Activated CD4-positive, alpha-beta memory T cell treated with anti-CD3 and anti-CD28 coated beads for 36 hours (primary cell): ENCODE results near the gene ZNRF3. TPM values are rescaled to one million over a fixed set of nuclear protein-coding genes. Genes with fewer than 3 reads are reported as not detected.

Experiments
- CTCF ChIA-PET: fragments of 350-600 bp; sonication (Branson Sonifier 250); formaldehyde crosslinking; loops from one replicate; lab custom pipeline; 2021; ENCODE audit warnings: antibody characterized with exemption, inconsistent platforms; lab: Charles Lee
- POLR2A ChIA-PET: fragments of 350-600 bp; sonication (Branson Sonifier 250); formaldehyde crosslinking; loops from one replicate; lab custom pipeline; 2021; ENCODE audit warnings: antibody characterized with exemption; lab: Charles Lee
- DNase-seq: peaks from one replicate; pipeline ENCODE4 v3.0.0-alpha.2; 2020
- H3K27ac Mint-ChIP-seq: one replicate; pipeline ENCODE4 v1.8.0; 2021; ENCODE audit warnings: mixed read lengths
- H3K27me3 Mint-ChIP-seq: one replicate; pipeline ENCODE4 v1.8.0; 2021; ENCODE audit warnings: mixed read lengths
- H3K36me3 Mint-ChIP-seq: one replicate; pipeline ENCODE4 v1.8.0; 2021; ENCODE audit warnings: mixed read lengths
- H3K4me1 Mint-ChIP-seq: one replicate; pipeline ENCODE4 v1.8.0; 2021; ENCODE audit warnings: low read depth, mixed read lengths
- H3K4me3 Mint-ChIP-seq: one replicate; pipeline ENCODE4 v1.8.0; 2021; ENCODE audit warnings: mild to moderate bottlenecking, mixed read lengths
- H3K9me3 Mint-ChIP-seq: one replicate; pipeline ENCODE4 v1.8.0; 2021; ENCODE audit warnings: mixed read lengths
- intact Hi-C: fragments of 100-400 bp; cut with micrococcal nuclease; formaldehyde crosslinking; loops from one replicate; pipeline ENCODE4 v1.15.1; 2023
- total RNA-seq, 2 experiments: library from RNA; stranded (reverse); gene quantifications; one replicate each; pipeline ENCODE4 v1.2.3, GENCODE V29; 2021

ZNRF3 gene
- total RNA-seq, 2 experiments from 2014 or later = 1.3 to 1.5 TPM

- no peak for DNase-seq
- Mint-ChIP-seq H3K9me3 (no peaks in the 10 kb centered on the region), H3K27ac (no peak overlapping the region), H3K36me3 (no peaks in the 10 kb centered on the region), H3K27me3 (peaks cover 18% of the 10 kb centered on the region), H3K4me1 (no peaks in the 10 kb centered on the region), H3K4me3 (no peak overlapping the region)
- POLR2A ChIA-PET = no interaction called here
- CTCF ChIA-PET = interaction anchor here (1.0 kb wide), 1 partner anchor 157 kb away, joined by 3 read pairs; no protein-coding TSS in a partner anchor
- intact Hi-C loops = no loop called here
Measured at GRCh38 chr22:29088809-29089208, 205.4 kb downstream of the ZNRF3 start.

- H3K27me3 Mint-ChIP-seq = peaks cover 17% of the 10 kb centered on the region
- no peaks in the 10 kb centered on the region for H3K36me3 Mint-ChIP-seq
- intact Hi-C loops = no loop called here
- no peaks in the 10 kb centered on the region for H3K4me1 Mint-ChIP-seq
- DNase-seq = no peak
- H3K4me3 Mint-ChIP-seq = no peak overlapping the region
- H3K9me3 Mint-ChIP-seq = no peaks in the 10 kb centered on the region
- no peak overlapping the region for H3K27ac Mint-ChIP-seq
- CTCF ChIA-PET = interaction anchor here (1.3 kb wide), 1 partner anchor 156 kb away, joined by 3 read pairs; no protein-coding TSS in a partner anchor
- POLR2A ChIA-PET = no interaction called here
Measured at GRCh38 chr22:29089507-29089906, 206.1 kb downstream of the ZNRF3 start.

- no peak overlapping the region for H3K4me3 Mint-ChIP-seq
- ChIA-PET CTCF (interaction anchor here (1.3 kb wide), 1 partner anchor 156 kb away, joined by 3 read pairs; no protein-coding TSS in a partner anchor), POLR2A (no interaction called here)
- DNase-seq = no peak
- H3K9me3 Mint-ChIP-seq = no peaks in the 10 kb centered on the region
- peaks cover 17% of the 10 kb centered on the region for H3K27me3 Mint-ChIP-seq
- H3K27ac Mint-ChIP-seq = no peak overlapping the region
- no peaks in the 10 kb centered on the region for H3K4me1 Mint-ChIP-seq
- intact Hi-C loops = no loop called here
- no peaks in the 10 kb centered on the region for H3K36me3 Mint-ChIP-seq
Measured at GRCh38 chr22:29090039-29090438, 206.7 kb downstream of the ZNRF3 start.

- no peak overlapping the region for H3K4me3 Mint-ChIP-seq
- DNase-seq = no peak
- no peaks in the 10 kb centered on the region for H3K9me3 Mint-ChIP-seq
- peaks cover 17% of the 10 kb centered on the region for H3K27me3 Mint-ChIP-seq
- H3K27ac Mint-ChIP-seq = no peak overlapping the region
- H3K36me3 Mint-ChIP-seq = no peaks in the 10 kb centered on the region
- ChIA-PET POLR2A (no interaction called here), CTCF (no interaction called here)
- intact Hi-C loops = no loop called here
- no peaks in the 10 kb centered on the region for H3K4me1 Mint-ChIP-seq
Measured at GRCh38 chr22:29092243-29092642, 208.9 kb downstream of the ZNRF3 start.

- H3K27me3 Mint-ChIP-seq = peaks cover 15% of the 10 kb centered on the region
Measured at GRCh38 chr22:29093030-29093429, 209.7 kb downstream of the ZNRF3 start.

GRCh38 chr22:29093501-29094300, 210.3 kb downstream of the ZNRF3 start:
- no peak overlapping the region for H3K4me3 Mint-ChIP-seq
- no peaks in the 10 kb centered on the region for H3K36me3 Mint-ChIP-seq
- POLR2A ChIA-PET = no interaction called here

More at GRCh38 chr22:29093030-29093429, 209.7 kb downstream of the ZNRF3 start:
- ChIA-PET CTCF (no interaction called here), POLR2A (no interaction called here)
- no peak for DNase-seq
- Mint-ChIP-seq H3K36me3 (no peaks in the 10 kb centered on the region), H3K9me3 (no peaks in the 10 kb centered on the region), H3K4me3 (no peak overlapping the region), H3K27ac (no peak overlapping the region), H3K4me1 (no peaks in the 10 kb centered on the region)
- intact Hi-C loops = no loop called here

GRCh38 chr22:29095459-29095858, 212.1 kb downstream of the ZNRF3 start:
- H3K27me3 Mint-ChIP-seq = peaks cover 6% of the 10 kb centered on the region
- H3K36me3 Mint-ChIP-seq = no peaks in the 10 kb centered on the region
- CTCF ChIA-PET = interaction anchor here (1.8 kb wide), 1 partner anchor 58 kb away, joined by 4 read pairs; no protein-coding TSS in a partner anchor
- H3K4me1 Mint-ChIP-seq = no peaks in the 10 kb centered on the region
- intact Hi-C loops = no loop called here
- H3K4me3 Mint-ChIP-seq = no peak overlapping the region
- POLR2A ChIA-PET = no interaction called here
- no peak overlapping the region for H3K27ac Mint-ChIP-seq
- no peak for DNase-seq
- H3K9me3 Mint-ChIP-seq = no peaks in the 10 kb centered on the region

More at GRCh38 chr22:29093501-29094300, 210.3 kb downstream of the ZNRF3 start:
- intact Hi-C loops = no loop called here
- H3K27ac Mint-ChIP-seq = no peak overlapping the region
- no peaks in the 10 kb centered on the region for H3K9me3 Mint-ChIP-seq
- no peaks in the 10 kb centered on the region for H3K4me1 Mint-ChIP-seq
- peaks cover 14% of the 10 kb centered on the region for H3K27me3 Mint-ChIP-seq
- CTCF ChIA-PET = no interaction called here
- DNase-seq = no peak

- no peak overlapping the region for H3K27ac Mint-ChIP-seq
- H3K36me3 Mint-ChIP-seq = no peaks in the 10 kb centered on the region
- H3K4me3 Mint-ChIP-seq = no peak overlapping the region
- POLR2A ChIA-PET = no interaction called here
- CTCF ChIA-PET = interaction anchor here (1.0 to 1.8 kb wide), 2 partner anchors 57 to 148 kb away, joined by 4 read pairs; no protein-coding TSS in a partner anchor
- H3K27me3 Mint-ChIP-seq = peaks cover under 1% of the 10 kb centered on the region
- no peaks in the 10 kb centered on the region for H3K9me3 Mint-ChIP-seq
- intact Hi-C loops = no loop called here
- no peaks in the 10 kb centered on the region for H3K4me1 Mint-ChIP-seq
- DNase-seq = no peak
Measured at GRCh38 chr22:29096736-29097669, 213.6 kb downstream of the ZNRF3 start.

GRCh38 chr22:29098296-29098695, 214.9 kb downstream of the ZNRF3 start:
- Mint-ChIP-seq H3K4me3 (no peak overlapping the region), H3K36me3 (no peaks in the 10 kb centered on the region), H3K27ac (no peak overlapping the region), H3K4me1 (no peaks in the 10 kb centered on the region), H3K9me3 (no peaks in the 10 kb centered on the region), H3K27me3 (no peaks in the 10 kb centered on the region)
- ChIA-PET POLR2A (no interaction called here), CTCF (no interaction called here)
- intact Hi-C loops = no loop called here
- DNase-seq = no peak

- ChIA-PET CTCF (no interaction called here), POLR2A (no interaction called here)
- intact Hi-C loops = no loop called here
- Mint-ChIP-seq H3K27me3 (peaks cover 2% of the 10 kb centered on the region), H3K27ac (no peak overlapping the region), H3K36me3 (no peaks in the 10 kb centered on the region), H3K9me3 (no peaks in the 10 kb centered on the region), H3K4me3 (no peak overlapping the region), H3K4me1 (no peaks in the 10 kb centered on the region)
- DNase-seq = no peak
Measured at GRCh38 chr22:29102300-29102699, 218.9 kb downstream of the ZNRF3 start.

GRCh38 chr22:29103121-29103520, 219.7 kb downstream of the ZNRF3 start:
- H3K4me1 Mint-ChIP-seq = no peaks in the 10 kb centered on the region
- CTCF ChIA-PET = no interaction called here
- POLR2A ChIA-PET = no interaction called here

GRCh38 chr22:29105468-29105867, 222.1 kb downstream of the ZNRF3 start:
- H3K27ac Mint-ChIP-seq = no peak overlapping the region
- intact Hi-C loops = no loop called here
- DNase-seq = no peak
- ChIA-PET CTCF (no interaction called here), POLR2A (no interaction called here)
- no peaks in the 10 kb centered on the region for H3K36me3 Mint-ChIP-seq
- H3K4me3 Mint-ChIP-seq = no peak overlapping the region
- H3K4me1 Mint-ChIP-seq = no peaks in the 10 kb centered on the region
- no peaks in the 10 kb centered on the region for H3K9me3 Mint-ChIP-seq
- peaks cover 10% of the 10 kb centered on the region for H3K27me3 Mint-ChIP-seq

More at GRCh38 chr22:29103121-29103520, 219.7 kb downstream of the ZNRF3 start:
- Mint-ChIP-seq H3K9me3 (no peaks in the 10 kb centered on the region), H3K27me3 (peaks cover 2% of the 10 kb centered on the region), H3K4me3 (no peak overlapping the region), H3K36me3 (no peaks in the 10 kb centered on the region), H3K27ac (no peak overlapping the region)
- intact Hi-C loops = no loop called here
- no peak for DNase-seq
